Mucosa of gallbladder (tissue), 1 donor: Measurements from ENCODE around the gene MYH11. TPM values are rescaled to one million over a fixed set of nuclear protein-coding genes. Genes with fewer than 3 reads are reported as not detected.
A peak's percentile ranks its signal among the peaks of the same experiment; 100 is the strongest.

Source experiments
- DNase-seq: peaks from one replicate; pipeline ENCODE4 v3.0.0-alpha.2; 2020; ENCODE audit warnings: low spot score
- total RNA-seq: library from RNA; stranded (reverse); gene quantifications from one replicate; pipeline ENCODE4 v1.2.1, GENCODE V29; 2021
- donor health status: DM: no; HTN: no; CAD: no.

The MYH11 gene
- 1,761 TPM for total RNA-seq

DNA sequence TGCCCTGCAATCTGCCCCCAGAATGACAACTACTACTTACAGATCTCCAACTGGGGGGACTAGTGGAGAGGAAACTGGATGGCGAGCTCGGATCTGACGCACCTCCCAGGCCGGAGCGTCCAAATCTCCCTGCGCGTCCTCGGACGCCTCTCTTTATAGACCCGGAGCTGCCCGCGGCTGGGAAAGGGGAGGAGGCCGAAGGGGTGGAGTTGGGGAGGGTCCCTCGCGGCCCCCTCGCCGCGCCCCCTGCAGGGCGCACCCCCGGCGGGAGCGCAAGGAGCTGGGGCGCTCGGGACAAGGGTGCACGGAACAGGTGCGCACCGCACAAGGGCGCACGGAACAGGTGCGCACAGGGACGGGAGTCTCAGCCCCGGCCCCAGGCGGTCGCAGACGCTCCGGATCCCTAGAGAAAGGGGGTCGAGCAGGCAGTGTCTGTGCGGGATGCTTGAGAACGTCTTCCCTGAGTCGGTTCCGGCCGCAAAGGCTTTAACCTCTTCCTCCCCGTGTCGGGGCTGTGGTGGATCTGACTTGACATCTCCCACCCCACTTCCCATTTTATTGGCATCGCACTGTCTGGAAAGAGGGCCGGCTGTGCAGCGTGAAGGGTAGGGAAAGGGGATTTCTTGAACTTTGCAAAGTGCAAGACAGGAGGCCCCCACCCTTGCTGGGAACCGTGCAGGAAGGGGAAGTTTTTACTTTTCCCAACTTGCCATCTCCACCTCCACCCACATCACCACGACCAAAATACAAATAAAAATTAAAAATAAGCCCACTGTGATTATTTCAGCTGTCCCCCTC is at the start of gene MYH11:
Gene MYH11 (minus strand): TSS at position 128 of the 798 bp plus-strand sequence. CDS start 18,776 bp downstream, outside the sequence.
- peak; percentile 29 for DNase-seq

DNA sequence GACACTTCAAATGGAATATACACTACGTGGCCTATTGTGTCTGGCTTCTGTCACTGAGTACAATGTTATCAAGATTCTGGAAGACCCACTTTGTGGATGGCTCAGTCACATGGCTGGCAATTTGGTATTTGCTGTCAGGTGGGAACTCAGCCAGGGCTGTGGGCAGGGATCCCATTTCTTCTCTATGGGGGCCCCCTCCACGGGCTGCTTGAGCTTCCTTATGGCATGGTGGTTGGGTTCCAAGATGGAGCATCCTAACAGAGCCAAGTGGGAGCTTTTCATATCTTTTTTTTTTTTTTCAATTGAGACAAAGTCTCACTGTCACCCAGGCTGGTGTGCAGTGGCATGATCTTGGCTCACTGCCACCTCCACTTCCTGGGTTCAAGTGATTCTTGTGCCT is 49.6 kb upstream of the MYH11 start:
- DNase-seq: no peak

DNA sequence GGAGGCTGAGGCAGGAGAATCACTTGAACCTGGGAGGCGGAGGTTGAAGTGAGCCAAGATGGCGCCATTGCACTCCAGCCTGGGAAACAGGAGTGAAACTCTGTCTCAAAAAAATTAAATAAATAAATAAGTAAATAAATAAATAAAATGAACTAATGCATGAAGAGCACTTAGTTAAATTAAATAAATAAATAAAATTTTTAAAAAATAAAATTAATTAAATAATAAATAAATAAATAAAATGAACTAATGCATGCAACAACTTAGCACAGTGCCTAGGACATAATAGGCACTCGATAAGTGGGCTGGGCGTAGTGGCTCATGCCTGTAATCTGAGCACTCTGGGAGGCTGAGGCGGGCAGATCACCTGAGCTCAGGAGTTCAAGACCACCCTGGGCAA is 47.1 kb upstream of the MYH11 start:
- no peak for DNase-seq

DNA sequence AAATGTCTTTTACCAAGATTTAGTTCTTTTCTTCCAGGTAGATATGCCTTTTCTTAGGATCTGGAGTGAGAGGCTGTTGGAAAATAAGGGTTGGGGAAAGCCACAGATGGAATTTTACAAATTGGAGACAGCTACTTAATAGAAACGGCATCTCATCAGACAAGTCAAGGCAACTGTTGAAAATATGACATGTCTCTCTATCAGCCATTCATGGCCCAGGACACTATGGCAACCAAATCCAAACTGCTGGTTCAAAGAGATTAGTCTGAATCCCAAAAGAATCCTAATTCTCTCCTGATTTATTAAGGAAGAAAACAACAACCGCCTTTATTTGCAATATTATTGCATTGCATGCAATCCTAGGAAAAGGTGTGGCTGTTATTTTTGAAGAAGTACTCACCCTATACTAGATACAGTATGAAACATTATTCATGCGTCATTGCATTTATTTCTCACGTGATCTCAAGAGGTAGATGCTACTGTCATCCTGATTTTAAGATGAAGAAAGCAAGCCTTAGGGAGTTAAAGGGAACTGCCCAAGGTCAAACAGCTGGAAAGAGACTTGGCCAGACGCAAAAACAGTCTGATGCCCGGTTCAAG is 44.2 kb upstream of the MYH11 start:
- DNase-seq: no peak

DNA sequence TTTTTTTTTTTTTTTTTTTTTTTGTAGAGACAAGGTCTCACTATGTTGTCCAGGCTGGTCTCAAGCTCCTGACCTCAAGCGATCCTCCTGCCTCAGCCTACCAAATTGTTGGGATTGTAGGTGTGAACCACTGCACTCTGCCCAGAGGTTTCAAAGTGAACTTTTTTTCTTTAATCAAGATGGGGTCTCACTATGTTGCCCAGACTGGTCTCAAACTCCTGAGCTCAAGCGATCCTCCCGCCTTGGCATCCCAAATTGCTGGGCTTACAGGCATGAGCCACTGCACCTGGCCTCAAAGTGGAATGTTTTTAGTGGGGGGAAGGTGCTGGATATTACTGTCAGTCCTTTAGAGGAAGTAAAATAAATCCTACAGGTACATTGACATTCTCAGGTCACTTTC is 43.5 kb upstream of the MYH11 start:
- no peak for DNase-seq

DNA sequence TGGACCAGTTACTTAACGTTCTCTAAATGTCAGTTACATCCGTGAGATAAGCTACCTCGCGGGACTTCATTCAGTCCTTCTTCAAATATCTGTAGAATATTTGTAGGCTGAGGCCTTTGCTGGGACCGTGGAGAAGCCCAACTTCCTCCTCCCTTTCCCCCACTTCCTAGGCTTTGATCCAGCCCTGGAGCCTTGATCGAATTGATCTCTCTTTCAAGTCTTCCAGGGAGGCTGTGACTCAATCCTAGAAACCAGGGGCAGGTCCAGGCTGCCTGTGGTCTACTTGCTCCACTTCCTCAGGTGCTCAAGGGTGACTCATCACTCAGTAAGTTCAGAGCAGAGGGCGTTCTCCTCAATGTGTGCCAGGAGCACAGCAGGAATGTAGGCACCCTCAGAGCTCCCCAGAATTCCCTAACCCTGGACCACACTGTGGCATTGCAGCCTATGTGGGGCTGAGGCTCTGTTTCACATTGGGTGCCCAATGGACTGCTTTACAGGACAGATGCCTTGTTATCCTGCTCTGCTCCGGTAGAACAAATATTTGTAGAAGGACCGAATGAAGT is 42.8 kb upstream of the MYH11 start:
- peak; percentile 85 for DNase-seq

DNA sequence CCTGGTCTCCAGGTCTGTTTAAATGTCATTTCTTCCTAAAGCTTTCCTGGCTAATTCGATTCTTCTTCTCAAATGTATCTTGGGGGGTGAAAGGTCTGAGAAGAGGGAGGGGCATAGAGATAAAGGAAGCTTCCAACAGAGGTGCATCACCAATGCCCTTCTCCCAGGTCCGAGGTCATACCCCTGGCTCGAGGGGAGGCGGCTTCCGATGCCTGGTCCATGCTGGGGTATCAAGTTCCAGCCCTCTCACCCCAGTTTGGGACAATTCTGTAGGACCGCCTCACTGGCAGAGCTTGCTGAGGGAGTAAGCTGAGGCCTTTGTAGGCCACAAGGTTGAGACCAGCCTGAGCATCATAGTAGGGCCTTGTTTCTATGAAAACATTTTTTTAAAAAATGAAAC is 41.8 kb upstream of the MYH11 start:
- no peak for DNase-seq

DNA sequence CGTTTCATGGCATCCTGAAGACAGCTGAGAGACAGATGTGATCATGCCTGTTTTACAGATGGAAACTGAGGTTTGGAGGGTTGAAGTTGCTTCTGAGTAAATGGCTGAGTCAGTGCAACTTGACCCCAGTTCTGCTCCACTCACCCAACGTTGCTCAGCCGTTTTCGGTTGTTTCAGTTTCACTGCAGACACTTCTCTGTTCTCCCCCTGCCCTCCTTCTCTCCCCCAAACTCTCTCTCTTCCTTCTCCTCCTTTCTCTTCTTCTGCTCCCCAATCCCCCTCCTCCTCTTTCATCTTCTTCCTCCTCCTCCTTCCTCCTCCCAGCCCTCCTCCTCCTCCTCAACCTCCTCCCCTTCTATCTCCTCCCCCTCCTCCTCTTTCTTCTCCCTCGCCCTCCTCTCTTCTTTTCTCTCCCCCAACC is 41.0 kb upstream of the MYH11 start:
- no peak for DNase-seq

DNA sequence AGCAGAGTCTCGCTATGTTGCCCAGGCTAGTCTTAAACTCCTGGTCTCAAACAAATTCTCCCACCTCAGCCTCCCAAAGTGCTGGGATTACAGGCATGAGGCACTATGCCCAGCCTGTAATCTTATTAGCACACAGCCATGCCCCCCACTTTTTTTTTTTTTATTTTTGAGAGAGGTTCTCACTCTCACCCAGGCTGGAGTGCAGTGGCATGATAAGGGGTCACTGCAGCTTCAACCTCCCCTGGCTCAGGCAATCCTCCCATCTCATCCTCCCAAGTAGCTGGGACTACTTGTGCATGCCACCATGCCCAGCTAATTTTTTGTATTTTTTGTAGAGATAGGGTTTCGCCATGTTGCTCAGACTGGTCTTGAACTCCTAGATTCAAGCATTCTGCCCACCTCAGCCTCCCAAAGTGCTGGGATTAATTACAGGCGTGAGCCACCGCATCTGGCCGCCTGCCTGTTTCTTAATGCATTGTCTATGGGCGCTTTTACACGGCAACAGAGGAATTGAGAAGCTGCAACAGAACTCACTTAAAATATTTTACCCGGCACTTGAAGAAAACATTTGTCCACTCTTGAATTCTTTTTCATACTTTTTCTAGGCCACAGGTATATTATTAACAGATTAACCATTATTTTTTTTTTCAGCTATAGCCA is 40.4 kb upstream of the MYH11 start:
- DNase-seq: no peak

DNA sequence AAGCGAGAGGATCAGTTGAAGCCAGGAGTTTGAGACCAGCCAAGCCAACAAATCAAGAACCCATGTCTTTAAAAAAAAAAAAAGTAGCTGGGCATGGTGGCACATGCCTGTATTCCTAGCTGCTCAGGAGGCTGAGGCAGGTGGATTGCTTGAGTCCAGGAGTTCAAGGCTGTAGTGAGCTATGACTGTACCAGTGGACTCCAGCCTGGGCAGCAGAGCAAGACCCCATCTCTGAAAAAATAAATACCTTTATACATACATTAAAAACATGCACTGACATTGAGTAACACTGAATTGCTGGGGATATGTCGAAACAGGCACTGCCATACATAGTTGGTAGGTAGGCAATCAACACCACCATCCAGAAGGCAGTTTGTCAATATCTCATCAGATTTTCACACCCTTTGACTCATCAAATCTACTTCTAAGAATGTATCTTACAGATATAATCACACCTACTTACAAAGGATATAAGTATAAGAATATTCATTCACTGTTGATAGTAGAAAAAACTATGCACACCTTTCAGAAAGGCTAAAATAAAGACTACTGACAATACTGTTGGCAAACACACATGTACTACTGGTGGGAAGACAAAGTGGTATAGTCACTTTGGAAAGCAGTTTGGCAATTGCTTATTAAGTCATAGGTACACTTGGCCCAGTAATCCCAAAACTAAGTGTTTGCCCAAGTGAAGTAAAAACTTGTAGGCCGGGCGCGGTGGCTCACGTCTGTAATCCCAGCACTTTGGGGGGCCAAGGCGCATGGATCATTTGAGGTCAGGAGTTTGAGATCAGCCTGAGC is 37.9 kb upstream of the MYH11 start:
- DNase-seq: no peak

DNA sequence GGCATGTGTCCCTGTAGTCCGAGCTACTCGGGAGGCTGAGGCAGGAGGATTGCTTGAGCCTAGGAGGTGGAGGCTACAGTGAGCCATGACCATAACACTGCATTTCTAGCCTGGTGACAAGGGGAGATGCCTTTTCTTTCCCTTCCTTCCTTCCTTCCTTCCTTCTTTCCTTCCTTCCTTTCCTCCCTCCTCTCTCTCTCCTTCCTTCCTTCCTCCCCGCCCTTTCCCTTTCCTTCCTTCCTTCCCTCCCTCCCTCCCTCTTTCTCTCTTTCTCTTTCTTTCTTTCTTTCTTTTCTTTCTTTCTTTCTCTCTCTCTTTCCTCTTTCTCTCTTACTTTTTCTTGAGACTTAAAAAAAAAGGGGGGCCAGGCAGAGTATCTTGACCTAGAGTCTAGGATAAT is 34.7 kb upstream of the MYH11 start:
- no peak for DNase-seq

DNA sequence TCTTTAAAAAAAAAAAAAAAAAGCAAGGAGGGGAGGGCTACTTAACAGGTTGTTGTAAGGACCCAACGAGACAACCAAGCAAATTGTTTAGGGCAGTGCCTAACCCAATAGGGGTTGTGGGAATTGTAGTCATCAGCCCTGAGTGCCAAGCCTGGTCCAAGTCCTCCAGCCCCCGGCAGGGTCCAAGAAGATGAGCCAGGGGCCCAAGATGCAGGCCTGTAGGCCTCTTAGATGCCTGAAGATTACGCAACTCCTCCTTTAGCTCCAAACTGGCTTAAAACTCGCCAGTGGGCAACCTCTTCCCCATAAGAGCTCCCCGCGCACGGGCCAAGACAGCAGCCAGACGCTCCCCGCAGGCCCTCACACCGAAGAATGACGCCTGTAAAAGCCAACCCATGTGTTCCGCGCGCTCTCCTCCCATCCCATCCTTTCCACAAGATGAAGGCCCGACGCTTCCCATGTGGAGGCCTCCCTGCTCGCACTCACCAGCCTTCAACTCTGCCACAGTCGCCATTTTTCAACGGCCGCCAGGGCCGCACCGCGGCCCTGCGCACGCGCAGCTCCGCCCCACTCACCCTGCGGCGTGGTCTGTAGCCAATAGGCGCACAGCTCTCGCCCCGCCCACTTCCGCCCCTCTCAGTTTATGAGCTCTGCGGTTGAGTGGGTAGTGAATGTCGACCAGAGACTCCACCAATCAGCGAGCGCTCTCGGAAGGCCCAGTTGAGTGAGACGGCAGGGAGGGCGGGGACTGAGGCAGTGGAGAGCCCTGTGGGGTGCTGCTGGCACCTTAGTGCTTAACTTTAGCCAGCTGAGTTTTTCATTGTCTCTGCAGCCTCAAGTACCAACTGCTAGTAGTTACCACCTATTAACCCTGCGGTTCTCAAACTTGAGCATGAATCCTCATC is 31.5 kb upstream of the MYH11 start, which contains the start of gene CEP20:
Gene CEP20 (minus strand): TSS at position 532 of the 905 bp plus-strand sequence. CDS start 18 bp downstream, at position 514.
- peak; percentile 100 for DNase-seq

DNA sequence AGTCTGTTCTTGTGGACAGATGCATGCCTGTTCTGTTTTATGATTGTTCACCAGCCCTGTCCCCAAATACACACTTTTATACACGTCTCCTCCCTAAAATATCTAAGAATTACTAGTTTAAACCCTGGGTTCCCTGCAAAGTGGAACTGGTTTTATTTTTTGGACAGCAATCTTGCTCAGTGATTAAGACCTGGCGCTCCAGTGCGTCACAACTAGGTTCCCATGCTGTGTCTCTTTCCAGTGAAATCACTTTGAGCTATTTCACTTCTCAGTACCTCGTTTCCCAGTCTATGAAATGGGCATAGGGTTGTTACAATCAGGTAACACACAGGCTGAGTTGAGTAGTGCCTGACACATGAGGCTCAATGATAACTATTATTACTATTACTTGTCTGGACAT is 30.5 kb upstream of the MYH11 start:
- DNase-seq: no peak

DNA sequence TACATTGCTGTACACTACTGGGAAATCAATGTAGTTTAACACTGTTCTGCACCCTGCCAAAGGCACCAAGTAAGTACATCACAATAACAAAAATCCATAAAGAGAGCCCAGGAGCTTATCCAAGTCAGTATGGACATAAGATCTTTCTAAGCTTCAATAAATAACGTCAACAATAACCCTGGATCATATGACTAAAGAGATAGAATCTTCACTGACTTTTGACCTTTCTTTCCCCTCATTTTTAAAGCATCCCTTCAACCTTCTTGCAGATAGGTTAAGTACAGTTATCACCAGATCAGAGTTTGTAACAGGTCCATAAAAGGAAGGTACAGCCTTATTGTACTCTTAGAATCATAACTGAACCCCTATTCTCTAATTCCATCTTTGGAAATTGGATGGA is 29.2 kb upstream of the MYH11 start:
- DNase-seq: no peak

DNA sequence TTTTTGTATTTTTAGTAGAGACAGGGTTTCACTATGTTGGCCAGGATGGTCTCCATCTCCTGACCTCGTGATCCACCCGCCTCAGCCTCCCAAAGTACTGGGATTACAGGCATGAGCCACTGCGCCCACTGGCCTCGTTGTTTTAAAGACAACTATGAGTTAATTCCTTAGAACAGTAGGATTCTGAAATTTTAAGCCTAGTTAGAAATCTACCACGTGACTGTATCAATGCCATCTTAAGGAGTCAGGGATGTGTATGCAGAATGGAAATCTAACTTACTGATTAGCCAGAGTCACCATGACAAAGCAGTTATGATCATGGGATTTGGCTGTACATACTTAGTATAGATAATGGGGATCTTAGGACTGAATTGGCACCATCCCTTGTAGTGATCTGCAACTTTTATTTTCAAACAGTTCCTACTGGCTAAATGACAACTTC is 28.8 kb upstream of the MYH11 start:
- no peak for DNase-seq

DNA sequence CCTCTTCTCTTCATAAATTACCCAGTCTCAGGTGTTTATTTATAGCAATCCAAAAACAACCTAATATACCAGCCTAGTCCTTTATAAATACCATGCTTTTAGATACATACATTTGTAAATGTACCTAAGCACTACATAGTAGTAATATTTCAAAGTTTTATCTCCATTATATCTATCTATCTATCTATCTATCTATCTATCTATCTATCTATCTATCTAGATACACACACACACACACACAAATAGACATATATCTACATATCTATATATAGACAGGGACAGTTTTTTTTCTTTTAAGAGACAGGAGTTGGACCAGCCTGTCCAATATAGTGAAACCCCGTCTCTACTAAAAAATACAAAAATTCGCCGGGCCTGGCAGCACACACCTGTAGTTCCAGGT is 25.7 kb upstream of the MYH11 start:
- no peak for DNase-seq

DNA sequence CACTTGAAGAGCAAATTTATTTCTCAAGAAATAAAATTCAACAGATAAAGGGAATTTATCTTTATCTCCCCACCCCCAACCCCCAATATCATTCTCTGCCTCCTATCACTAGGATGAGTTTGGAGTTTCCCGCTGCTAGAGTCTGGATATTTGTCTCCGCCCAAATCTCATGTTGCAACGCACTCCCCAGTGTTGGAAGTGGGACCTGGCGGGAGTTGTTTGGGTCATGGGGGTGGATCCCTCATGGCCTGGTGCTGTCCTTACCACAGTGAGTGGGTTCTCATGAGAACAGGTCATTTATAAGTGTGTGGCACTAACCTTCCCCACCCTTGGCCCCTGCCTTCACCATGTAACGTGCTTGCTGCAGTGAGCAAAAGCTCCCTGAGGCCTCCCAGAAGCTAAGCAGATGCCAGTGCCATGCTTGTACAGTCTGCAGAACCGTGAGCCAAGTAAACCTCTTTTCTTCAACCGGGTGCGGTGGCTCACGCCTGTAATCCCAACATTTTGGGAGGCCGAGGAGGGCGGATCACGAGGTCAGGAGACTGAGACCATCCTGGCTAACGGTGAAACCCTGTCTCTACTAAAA is 25.1 kb upstream of the MYH11 start:
- no peak for DNase-seq

DNA sequence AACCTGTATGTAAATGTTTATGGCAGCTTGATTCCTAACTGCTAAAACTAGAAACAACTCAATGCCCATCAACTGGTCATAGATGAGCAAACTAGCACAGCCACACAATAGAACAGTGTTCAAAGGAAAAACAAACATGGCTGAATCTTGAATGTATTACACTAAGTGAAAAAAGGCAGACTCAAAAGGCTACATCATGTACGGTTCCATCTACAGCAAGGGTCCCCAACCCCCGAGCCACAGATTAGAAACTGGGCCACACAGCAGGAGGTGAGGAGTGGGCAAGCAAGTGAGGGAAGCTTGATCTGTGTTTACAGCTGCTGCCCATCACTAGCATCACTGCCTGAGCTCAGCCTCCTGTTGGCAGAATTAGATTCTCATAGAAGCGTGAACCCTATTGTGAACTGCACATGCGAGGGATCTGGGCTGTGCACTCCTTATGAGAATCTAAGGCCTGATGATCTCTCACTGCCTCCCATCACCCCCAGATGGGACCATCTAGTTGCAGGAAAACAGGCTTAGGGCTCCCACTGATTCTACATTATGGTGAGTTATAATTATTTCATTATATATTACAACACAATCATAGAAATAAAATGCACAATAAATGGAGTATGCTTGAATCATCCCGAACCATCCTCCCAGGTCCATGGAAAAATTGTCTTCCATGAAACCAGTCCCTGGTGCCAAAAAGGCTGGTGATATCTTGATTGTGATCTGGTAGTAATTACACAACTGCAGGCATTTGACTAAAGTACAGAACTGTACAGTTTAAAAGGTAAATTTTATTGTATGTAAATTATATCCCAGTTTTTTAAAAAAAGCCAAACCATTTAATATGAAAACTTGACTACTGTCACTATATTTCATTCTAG is 23.8 kb upstream of the MYH11 start:
- no peak for DNase-seq

DNA sequence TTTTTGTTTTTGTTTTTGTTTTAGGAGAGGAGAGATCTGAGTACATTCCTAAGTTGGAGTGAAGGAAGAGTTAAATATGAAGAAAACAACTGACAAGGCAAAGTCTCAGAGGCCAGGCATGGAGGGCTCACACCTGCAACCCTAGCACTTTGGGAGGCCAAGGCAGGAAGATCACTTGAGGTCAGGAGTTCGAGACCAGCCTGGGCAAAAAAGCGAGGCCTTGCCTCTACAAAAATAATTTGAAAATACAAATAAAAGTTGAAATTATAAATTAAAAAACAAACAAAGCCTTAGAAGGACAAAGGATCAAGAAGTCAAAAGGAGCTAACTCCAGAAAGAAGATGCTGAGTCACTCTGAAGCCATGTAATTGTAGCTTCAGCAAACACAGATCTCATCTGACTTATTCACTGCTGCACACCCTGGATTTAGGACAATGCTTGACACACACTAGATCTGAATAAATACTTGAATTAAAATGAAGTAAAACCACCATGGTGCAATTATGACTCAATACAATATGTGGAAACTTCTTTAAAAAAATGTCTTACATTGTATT is 22.5 kb upstream of the MYH11 start:
- no peak for DNase-seq
